ENCODE measurements around the gene PAH. TPM values are rescaled to one million over a fixed set of nuclear protein-coding genes. Genes with fewer than 3 reads are reported as not detected.

PAH gene
- total RNA-seq, 1 experiment from 2014 or later, result not detected

DNA sequence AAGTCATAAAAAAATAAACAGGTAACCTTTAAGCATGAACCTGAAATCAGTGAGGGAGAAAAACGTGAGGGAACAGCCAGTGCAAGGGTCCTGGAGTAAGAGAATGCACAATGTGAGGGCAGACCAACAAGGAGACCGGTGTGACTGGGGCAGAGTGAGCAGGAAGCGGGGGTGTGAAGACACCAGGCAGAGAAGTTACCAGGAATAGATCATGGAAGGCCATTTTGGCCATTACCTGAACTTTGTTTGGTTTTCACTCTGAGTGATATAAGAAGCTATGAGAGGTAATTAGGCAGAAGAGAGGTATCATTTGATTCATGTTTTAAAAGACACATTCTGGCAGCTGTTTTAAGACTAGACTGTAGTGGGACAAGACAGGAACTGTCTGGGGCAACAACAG, 15.0 kb downstream of the PAH start:
- DNase-seq (ENCODE audit: unreplicated experiment), result no peak
- Mint-ChIP-seq H3K27ac (ENCODE audit: low read depth, unreplicated experiment) (no peak overlapping the region), H3K9me3 (ENCODE audit: unreplicated experiment) (no peaks in the 10 kb centered on the region), H3K4me3 (ENCODE audit: unreplicated experiment) (no peak overlapping the region), H3K36me3 (ENCODE audit: insufficient read depth, unreplicated experiment) (no peaks in the 10 kb centered on the region), H3K27me3 (ENCODE audit: insufficient read depth, unreplicated experiment) (peaks cover 13% of the 10 kb centered on the region), H3K4me1 (ENCODE audit: insufficient read depth, unreplicated experiment) (no peaks in the 10 kb centered on the region)
- no TSS peak for BruUV-seq (replicated peaks)
- POLR2A ChIA-PET, result no interaction called here
- intact Hi-C loops (cut with micrococcal nuclease), result no loop called here
- TF ChIP-seq, protein P1, sequence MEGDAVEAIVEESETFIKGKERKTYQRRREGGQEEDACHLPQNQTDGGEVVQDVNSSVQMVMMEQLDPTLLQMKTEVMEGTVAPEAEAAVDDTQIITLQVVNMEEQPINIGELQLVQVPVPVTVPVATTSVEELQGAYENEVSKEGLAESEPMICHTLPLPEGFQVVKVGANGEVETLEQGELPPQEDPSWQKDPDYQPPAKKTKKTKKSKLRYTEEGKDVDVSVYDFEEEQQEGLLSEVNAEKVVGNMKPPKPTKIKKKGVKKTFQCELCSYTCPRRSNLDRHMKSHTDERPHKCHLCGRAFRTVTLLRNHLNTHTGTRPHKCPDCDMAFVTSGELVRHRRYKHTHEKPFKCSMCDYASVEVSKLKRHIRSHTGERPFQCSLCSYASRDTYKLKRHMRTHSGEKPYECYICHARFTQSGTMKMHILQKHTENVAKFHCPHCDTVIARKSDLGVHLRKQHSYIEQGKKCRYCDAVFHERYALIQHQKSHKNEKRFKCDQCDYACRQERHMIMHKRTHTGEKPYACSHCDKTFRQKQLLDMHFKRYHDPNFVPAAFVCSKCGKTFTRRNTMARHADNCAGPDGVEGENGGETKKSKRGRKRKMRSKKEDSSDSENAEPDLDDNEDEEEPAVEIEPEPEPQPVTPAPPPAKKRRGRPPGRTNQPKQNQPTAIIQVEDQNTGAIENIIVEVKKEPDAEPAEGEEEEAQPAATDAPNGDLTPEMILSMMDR (IDR thresholded peaks at IDR 0.05; ENCODE audit: unreplicated experiment), result no peak
- CTCF ChIA-PET, result interaction anchor here (0.7 to 1.5 kb wide), 2 partner anchors 86 to 141 kb away, joined by 3 read pairs; no protein-coding TSS in a partner anchor

DNA sequence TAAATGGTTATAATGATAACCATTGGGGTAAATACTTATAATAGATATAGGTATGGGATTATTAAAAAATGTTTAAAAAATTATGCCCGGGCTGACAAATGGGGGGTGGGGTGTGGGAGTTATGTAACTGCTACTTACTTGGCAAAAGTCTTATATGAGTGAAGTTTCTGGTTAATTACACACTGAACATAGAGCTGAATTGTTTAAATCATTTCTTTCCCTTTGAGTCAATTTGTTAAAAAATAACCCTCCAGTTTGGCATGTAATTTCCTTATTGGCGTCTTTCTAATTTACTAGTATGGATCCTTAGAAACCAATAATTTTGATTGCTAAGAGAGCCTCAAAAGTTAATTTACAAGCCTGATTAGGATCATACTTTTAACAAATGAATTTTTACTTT, 16.7 kb downstream of the PAH start:
- peaks cover 11% of the 10 kb centered on the region for H3K27me3 Mint-ChIP-seq (ENCODE audit: insufficient read depth, unreplicated experiment)
- intact Hi-C loops (cut with micrococcal nuclease), result no loop called here
- TF ChIP-seq, protein P1 (IDR thresholded peaks at IDR 0.05; ENCODE audit: unreplicated experiment), result no peak
- no peak overlapping the region for H3K27ac Mint-ChIP-seq (ENCODE audit: low read depth, unreplicated experiment)
- CTCF ChIA-PET, result interaction anchor here (0.9 kb wide), 1 partner anchor 17 kb away, joined by 3 read pairs; no protein-coding TSS in a partner anchor
- H3K4me1 Mint-ChIP-seq (ENCODE audit: insufficient read depth, unreplicated experiment), result no peaks in the 10 kb centered on the region
- no peaks in the 10 kb centered on the region for H3K9me3 Mint-ChIP-seq (ENCODE audit: unreplicated experiment)
- H3K36me3 Mint-ChIP-seq (ENCODE audit: insufficient read depth, unreplicated experiment), result no peaks in the 10 kb centered on the region
- H3K4me3 Mint-ChIP-seq (ENCODE audit: unreplicated experiment), result no peak overlapping the region
- POLR2A ChIA-PET, result no interaction called here
- BruUV-seq (replicated peaks), result no TSS peak
- no peak for DNase-seq (ENCODE audit: unreplicated experiment)

DNA sequence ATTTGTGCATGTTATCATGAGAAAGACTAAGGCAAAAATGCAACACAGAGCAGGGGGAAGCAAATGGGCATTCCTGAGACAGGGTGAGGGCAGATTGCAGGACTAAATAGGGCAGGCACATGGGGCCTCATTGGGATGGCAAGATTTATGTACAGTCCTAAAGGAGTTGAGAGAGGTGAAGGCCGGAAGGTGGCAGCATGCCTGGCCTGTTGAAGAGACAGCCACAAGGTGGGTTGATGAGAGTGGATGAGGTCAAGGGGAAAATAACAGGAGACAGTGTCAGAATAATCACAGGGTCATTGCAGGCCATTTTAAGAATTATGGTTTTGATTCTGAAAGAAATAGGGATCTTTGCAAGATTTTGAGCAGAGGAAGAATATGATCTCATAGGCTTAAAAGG, 21.0 kb downstream of the PAH start:
- DNase-seq (ENCODE audit: unreplicated experiment), result no peak

DNA sequence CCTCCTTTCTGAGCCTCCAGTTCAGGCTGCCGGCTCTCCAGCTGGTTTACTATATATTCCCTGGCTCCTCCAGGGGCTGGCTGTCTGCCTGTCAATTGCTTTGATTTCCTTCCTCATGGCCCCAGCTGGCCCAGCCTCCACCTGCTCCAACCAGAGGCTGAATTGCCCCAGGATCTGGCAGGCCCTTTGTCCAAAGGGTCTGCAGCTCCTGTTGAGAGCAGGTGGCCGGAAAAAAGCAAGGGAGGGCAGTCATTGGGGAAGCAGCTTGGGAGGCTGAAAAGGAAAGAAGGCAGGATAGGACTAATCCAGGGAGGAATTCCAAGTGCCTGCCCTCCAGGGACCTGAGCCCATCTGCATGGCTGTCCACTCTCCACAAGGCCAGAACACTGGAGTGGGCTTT, 25.3 kb downstream of the PAH start:
- BruUV-seq (replicated peaks), result no TSS peak
- no peak overlapping the region for H3K27ac Mint-ChIP-seq (ENCODE audit: low read depth, unreplicated experiment)
- TF ChIP-seq, protein P1 (IDR thresholded peaks at IDR 0.05; ENCODE audit: unreplicated experiment), result no peak
- POLR2A ChIA-PET, result no interaction called here
- CTCF ChIA-PET, result interaction anchor here (2.0 to 4.8 kb wide), 2 partner anchors 9 to 657 kb away, joined by 8 to 33 read pairs; no protein-coding TSS in a partner anchor
- DNase-seq (ENCODE audit: unreplicated experiment), result no peak
- H3K36me3 Mint-ChIP-seq (ENCODE audit: insufficient read depth, unreplicated experiment), result no peaks in the 10 kb centered on the region
- H3K4me1 Mint-ChIP-seq (ENCODE audit: insufficient read depth, unreplicated experiment), result no peaks in the 10 kb centered on the region
- intact Hi-C loops (cut with micrococcal nuclease), result no loop called here
- H3K9me3 Mint-ChIP-seq (ENCODE audit: unreplicated experiment), result no peaks in the 10 kb centered on the region
- peaks cover 11% of the 10 kb centered on the region for H3K27me3 Mint-ChIP-seq (ENCODE audit: insufficient read depth, unreplicated experiment)
- H3K4me3 Mint-ChIP-seq (ENCODE audit: unreplicated experiment), result no peak overlapping the region

More for the DNA sequence above, 21.0 kb downstream of the PAH start:
- ChIA-PET POLR2A (no interaction called here), CTCF (no interaction called here)
- H3K4me1 Mint-ChIP-seq (ENCODE audit: insufficient read depth, unreplicated experiment), result no peaks in the 10 kb centered on the region
- H3K27ac Mint-ChIP-seq (ENCODE audit: low read depth, unreplicated experiment), result no peak overlapping the region
- no peaks in the 10 kb centered on the region for H3K36me3 Mint-ChIP-seq (ENCODE audit: insufficient read depth, unreplicated experiment)
- intact Hi-C loops (cut with micrococcal nuclease), result no loop called here
- H3K9me3 Mint-ChIP-seq (ENCODE audit: unreplicated experiment), result no peaks in the 10 kb centered on the region
- no peaks in the 10 kb centered on the region for H3K27me3 Mint-ChIP-seq (ENCODE audit: insufficient read depth, unreplicated experiment)
- no TSS peak for BruUV-seq (replicated peaks)
- H3K4me3 Mint-ChIP-seq (ENCODE audit: unreplicated experiment), result no peak overlapping the region
- TF ChIP-seq, protein P1 (IDR thresholded peaks at IDR 0.05; ENCODE audit: unreplicated experiment), result no peak
